ENCODE data around the gene CDK2.
"Not testable (repeated sequence)": the region's sequence is repeated elsewhere in the genome, so short reads cannot be mapped to it uniquely, and the experiment has no call there.

CDK2 gene

DNA sequence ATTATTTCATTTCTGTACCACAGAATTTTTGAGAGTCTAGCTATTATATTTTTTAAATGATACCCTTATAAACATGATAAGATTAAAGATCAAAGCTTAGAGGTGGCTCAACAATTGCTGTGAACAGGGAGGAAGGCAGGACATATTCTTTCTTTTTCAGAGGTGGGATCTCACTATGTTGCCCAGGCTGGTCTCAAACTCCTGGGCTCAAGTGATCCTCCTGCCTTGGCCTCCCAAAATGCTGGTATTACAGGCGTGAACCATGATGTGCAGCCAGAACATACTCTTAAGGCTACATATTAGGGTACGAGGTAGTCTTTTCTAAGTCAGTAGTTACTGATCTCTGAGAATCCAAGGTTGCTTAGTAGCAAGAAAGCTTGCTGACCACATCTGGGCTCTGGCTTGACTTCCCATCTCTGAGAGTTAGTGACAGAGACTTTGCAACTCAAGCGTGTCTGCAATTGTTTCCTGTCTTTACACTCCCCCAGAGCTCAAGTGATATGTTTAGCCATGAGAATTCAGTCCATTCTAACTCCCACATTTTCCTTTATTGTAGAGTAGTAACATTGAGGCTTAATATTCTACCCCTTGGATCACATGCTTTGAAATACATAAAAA, 15.8 kb downstream of the CDK2 start:
- no peak for DNase-seq

DNA sequence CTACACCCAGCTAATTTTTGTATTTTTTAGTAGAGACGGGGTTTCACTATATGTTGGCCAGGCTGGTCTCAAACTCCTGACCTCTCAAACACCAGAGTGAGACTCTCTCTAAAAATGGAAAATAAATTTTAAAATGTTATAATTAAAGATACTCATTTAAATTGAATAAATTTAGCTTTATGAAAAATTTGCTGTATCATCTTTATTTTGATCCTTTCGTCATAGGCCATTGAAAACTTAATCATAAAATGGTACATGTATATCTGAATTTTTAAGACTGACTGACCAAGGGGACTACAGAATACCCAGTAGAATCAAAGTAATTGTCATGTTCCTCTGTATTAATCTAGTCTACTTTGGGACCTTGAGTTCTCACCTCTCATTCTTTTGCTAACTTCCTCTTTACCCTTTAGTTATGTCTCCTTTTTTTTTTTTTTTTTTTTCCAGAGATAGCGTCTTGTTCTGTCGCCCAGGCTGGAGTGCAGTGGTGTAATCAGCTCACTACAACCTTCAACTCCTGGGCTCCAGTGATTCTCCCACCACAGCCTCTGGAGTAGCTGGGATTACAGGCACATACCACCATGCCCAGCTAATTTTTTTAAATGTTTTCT, 16.7 kb downstream of the CDK2 start:
- DNase-seq, result no peak

DNA sequence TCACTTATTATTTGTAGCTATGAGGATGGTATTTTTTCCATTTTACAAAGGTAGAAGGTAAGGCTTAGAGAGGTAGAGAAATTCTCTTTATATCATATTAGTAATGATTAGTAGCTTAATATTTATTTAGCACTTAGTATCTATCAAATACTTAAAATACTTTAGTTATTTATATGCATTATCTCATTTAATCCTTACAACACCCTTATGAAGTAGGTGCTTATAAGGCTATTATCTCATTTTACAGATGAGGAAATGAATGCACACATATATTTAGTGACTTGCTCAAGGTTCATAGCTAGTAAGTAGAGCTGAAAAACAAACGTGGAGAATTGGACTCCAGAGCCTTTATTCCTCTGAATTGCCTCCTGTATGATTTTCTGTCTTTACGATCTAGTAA, 18.2 kb downstream of the CDK2 start:
- DNase-seq, result no peak

DNA sequence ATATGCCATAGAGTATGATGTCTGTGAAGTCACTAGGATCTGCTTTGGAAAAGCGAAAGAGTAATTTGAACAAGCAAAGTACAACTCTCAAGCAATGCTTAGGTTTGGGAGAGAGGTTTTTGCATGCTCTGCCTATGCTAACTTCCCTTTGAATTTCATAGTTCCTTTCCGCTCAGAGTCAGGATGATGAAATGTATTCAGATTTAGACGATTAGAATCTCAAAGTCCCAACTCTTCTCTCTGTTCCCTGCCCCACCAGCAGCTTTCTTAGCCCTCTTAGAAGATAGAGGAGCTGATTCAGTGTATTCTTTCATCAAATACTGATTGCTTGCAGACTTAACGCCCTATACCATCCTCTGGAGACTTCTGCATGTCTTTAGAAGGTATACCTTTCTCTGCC, 18.7 kb downstream of the CDK2 start:
- no peak for DNase-seq

DNA sequence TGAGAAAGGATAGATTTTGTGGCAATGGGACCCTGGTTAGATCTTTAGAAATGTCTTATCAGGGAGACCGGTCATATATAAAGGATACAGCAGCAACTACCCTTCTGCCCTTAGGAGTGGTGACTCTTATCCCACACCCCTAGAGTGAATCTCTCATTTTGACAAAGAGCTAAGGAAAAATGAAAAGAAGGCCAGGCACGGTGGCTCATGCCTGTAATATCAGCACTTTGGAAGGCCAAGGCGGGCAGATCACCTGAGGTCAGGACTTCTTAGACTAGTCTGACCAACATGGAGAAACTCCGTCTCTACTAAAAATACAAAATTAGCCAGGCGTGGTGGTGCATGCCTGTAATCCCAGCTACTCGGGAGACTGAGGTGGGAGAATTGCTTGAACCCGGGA, 19.3 kb downstream of the CDK2 start:
- not testable (repeated sequence) for DNase-seq

DNA sequence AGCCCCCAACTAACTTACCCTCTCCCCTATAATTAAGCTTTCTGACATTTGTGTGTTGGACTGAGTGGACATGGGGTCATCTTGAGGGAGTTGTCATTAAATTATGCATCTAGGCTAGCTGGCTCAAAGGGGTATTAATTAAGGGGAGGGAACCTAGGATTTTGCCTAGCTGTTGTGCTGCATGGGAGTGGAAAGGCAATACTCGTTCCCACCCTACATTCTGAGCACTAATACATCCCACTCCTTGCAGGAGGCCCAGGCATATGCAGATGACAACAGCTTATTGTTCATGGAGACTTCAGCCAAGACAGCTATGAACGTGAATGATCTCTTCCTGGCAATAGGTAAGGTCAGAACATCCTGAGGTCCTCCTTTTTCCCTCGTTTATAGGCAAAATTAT, 24.5 kb downstream of the CDK2 start:
- no peak for DNase-seq

DNA sequence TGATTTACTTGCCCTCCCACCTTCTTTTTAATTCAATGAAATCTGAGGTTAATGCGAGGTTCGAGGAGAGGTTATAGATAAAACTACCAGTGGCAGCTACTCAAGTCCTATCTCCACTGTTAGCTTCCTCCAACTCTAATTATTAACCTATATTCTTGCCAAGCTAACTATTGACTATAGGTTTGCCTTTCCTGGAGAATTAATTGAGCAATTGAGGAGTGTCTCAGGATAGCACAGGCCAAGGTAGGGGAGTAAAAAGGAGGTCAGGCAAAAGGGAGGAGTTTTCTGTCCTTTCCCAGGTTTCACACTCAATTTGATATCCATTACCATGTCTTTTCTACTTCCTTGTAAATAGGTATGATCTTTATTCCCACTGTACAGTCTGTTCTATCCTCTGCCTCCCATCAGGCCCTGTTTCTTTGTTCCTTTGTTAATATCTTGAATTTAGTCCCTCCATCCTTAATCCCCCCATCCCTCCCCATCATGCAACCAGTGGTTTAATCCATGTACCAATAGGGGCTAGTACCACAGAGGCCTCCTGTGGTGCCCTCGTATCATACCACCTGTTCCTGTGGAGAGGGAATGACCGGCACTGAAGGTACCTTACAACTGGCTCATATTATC, 26.7 kb downstream of the CDK2 start:
- no peak for DNase-seq

DNA sequence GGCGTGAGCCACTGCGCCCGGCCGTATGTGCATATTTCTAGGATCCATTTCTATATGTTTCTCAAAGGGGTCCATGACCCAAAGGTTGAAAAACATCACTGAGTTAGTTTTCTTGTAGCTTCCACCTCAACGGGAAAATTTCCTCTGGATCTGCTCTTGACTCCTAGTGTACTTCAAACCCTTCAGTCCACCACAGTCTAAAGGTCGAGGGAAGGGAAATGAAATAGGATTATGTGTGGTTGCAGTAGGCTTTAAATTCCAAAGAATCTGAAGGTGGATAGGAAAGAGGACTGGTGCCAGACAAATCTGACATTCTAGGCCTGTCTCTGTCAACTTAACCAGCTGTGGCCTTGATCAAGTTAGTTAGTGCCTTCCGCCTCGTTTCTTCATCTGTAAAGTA, 28.7 kb downstream of the CDK2 start:
- DNase-seq, result no peak

DNA sequence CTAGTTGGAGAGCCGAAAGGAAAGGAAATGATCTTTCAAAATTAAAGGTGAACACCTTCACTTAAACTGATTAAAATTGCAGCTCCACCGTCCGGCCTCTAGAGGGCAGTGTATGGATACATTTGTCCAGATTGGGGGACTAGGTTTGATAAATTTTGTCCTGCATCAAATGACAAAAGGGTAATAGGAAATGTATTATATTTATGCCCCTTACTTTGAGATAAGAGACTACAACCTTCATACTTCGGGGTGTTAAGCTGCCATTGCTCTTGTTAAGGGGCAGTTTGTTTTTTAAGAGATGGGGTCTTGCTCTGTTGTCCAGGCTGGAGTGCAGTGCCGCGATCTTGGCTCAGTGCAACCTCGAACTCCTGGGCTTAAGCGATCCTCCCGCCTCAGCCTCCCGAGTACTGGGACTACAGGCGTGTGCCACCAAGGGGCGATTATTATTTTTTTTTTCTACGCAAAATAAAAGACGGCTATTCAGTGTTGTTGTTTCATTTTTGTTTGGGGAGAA, 29.6 kb downstream of the CDK2 start:
- DNase-seq, result peak; percentile 70

DNA sequence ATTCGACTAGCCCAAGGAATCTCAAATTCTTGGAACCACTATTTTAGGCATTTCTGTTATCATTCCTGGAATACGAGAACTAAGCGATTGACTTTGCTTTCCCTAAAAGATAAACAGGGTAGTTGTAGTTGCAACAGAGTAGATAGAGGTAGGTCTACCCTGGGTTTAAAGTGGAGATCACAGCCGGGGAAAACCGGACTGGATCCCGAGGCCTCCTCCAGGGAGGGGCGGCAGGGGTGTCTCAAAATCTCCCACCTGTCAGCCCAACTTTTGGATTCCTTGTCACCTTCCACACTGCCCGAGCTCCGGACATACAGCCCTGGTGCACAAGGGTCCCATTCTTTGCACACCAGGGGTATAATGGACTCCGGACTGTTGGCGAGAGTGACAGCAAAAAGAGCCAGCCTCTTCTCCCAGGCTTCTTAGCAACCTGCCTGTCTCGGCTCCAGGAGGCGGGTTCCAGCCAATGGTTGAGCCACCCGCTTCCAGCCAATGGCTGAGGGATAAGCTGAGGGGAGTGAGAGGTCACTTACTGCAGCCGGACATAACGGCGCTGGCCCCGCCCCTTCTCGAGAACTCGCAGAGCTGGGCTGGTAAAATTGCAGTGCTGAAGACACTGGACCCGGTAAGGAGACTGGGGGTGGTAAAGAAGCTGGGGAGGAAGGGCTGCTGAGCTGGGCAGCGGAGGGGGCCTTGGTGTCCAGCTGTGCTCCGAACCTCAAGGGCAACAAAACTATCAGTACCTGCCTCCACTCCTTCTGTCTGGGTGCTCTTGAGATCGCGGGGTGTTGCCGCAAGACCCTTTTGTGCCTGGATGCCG, 30.3 kb downstream of the CDK2 start, which contains the start of gene SUOX:
SUOX (plus strand) TSS at position 562 of the 820 bp plus-strand sequence. CDS start 4,946 bp downstream, outside the sequence.
- DNase-seq, result peak; percentile 64

DNA sequence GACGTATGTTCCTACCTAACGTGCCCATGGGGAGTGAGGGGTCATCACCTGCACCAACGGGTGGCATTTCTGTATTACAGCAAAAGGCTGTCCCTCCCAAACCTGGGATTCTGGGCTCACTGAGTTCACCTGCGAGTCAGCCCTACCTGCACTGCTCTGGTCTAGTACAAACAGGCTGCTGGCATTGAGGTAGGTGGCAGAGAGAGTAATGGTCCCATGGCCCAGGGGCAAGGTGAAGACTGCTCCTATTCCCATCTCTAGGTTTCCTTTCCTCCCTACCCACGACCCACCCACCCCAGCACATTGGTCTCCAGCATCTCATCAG, 30.9 kb downstream of the CDK2 start:
- DNase-seq, result no peak

DNA sequence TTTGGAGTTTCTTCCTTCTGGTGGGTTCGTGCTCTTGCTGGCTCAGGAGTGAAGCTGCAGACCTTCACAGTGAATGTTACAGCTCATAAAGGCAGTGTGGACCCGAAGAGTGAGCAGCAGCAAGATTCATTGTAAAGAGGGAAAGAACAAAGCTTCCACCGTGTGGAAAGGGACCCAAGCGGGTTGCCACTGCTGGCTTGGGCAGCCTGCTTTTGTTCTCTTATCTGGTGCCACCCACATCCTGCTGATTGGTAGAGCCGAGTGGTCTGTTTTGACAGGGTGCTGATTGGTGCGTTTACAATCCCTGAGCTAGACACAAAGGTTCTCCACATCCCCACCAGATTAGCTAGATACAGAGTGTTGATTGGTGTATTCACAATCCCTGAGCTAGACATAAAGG, 32.9 kb downstream of the CDK2 start:
- not testable (repeated sequence) for DNase-seq

DNA sequence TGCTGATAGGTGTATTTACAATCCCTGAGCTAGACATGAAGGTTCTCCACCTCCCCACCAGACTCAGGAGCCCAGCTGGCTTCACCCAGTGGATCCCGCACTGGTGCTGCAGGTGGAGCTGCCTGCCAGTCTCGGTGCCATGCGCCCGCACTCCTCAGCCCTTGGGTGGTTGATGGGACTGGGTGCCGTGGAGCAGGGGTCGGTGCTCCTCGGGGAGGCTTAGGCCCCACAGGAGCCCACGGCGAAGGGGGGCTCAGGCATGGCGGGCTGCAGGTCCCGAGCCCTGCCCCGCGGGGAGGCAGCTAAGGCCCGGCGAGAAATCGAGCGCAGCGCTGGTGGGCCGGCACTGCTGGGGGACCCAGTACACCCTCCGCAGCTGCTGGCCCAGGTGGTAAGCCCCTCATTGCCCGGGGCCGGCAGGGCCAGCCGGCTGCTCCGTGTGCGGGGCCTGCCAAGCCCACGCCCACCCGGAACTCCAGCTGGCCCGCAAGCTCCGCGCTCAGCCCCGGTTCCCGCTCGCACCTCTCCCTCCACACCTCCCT, 33.4 kb downstream of the CDK2 start:
- DNase-seq, result not testable (repeated sequence)

DNA sequence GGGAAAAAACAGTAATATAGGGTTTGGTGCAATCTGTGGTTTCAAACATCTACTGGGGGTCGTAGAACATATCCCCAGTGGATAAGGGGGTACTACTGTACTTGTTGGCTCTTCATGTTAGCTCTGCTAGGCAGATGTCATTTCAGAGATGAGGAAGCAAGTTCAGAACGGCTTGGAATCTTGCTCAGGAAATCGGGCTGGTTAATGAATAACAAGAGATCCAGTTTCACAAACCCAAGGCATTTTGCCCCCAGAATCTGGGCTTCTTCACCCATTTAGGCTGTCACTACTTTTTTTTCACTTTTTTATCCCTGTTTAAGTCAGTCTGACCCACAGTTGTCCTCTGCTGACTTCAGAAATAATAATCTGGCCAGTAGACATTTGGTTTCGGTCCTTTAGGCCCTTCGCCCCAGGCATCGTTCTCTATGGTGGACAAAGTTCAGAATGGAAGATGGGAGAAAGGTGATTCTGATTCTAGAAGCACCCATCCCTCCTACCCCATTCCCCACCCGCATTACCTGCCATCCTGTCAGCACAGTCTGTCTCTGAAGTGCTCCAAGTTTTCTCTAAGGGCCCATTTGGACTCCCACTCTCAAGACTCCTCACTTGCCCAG, 35.0 kb downstream of the CDK2 start:
- DNase-seq, result no peak

DNA sequence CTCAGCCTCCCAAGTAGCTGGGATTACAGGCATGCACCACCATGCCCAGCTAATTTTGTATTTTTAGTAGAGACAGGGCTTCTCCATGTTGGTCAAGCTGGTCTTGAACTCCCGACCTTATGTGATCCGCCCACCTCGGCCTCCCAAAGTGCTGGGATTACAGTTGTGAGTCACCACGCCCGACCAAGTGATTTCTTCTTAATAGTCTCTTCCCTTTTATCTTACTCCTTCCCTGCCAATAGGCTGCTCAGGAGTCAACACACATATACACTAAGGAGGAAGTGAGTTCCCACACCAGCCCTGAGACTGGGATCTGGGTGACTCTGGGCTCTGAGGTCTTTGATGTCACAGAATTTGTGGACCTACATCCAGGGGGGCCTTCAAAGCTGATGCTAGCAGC, 36.7 kb downstream of the CDK2 start:
- not testable (repeated sequence) for DNase-seq

DNA sequence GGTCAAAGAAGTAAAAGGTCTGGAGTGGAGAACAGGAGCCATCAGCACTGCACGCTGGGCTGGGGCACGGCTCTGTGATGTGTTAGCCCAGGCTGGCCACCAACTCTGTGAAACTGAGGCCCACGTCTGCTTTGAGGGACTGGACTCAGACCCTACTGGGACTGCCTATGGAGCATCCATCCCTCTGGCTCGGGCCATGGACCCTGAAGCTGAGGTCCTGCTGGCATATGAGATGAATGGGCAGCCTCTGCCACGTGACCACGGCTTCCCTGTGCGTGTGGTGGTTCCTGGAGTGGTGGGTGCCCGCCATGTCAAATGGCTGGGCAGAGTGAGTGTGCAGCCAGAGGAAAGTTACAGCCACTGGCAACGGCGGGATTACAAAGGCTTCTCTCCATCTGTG, 37.6 kb downstream of the CDK2 start:
- no peak for DNase-seq

DNA sequence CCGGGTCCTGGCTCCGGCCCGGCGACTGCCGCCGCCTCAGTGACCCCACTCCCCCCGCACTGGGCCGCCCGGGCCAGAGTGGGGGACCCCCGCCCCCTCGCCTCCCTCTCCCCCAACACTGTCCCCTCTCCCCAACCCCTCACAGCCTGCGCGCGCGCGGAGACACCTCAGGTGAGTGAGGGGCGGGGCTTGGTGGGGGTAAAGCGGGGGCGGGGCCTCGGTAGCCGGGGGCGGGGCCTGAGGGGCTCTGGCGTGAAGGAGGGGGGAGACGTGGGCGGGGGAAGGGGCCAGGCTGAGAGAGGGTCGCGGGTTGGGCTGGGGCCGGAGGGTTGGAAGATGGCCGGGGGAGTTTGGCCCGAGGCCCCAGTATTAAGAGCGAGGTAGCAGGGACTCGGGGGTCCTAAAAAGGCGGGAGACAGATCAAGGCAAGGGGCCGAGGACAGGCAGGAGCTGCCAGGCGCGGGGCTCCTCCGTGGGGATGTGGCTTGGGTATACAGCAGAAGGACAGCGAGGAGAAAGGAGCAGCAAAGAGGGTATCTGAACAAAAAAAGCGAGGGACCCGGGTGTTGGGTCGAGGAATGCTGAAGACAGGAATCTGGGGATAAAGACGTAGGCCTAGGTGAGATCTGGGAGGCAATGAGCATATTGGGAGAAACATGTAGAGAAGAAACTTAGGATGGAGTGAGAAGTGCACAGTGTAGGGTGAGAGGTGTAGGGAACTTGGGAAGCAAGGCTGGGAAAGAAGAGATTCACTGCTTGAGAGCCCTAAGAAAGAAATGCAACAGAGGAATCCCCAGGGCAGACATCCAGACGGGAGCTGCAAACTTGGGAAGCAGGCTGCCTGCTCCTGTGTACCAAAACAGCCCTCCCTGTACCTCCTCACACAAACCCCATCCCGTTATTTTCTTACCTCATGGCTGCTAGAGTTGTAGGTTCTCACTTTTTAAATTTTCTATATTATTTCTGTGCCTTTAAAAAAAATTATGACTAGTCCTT, 41.2 kb downstream of the CDK2 start:
- peak; percentile 71 for DNase-seq

DNA sequence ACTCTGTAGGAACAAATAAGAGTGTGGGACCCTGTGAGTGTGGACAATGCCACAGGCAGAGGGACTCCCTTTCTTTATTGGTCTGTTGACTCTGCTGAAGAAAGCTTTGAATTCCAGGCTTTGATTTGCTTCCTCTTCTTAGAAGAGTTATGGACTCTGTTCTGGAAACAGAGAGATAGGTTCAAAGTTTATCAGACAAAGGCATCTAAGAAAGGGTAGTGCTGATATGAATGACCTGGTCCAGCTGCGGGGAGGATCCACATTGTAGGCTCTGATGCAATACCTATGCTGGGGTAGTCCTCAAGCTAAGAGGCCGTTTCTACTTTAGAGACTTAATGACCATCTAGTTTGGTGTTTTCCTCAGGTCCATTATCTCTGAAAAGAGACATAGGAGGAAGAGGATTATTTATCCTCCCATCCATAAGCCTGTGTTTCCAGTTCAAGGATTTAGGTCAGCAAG, 43.5 kb downstream of the CDK2 start:
- DNase-seq, result no peak

DNA sequence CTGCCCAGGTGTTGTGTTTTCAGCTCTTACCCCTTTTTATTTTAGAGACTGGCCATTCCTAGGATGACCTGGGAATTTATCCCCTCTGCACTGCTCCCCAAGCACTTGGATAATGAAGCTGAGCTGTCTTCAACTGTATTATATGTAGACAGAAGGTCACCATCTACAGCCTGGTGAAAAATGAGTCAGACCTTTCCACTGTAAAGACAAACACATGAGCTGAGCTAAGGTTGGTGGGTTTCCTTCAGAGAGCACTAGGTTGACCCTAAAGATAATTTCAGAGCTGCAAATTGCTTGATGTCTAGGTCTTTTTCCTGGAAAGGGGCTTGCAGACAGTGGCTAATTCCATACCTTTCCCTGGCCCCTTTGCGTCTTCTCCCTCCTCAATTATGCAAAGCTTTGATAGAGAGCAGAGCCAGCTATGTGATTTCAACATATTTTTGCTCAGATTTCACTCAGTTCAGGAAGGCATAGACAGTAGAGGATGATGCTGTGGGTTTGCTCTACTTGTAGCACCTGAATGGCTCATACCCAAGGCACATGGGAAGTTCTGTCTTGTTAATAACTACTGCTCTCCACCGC, 45.0 kb downstream of the CDK2 start:
- no peak for DNase-seq

DNA sequence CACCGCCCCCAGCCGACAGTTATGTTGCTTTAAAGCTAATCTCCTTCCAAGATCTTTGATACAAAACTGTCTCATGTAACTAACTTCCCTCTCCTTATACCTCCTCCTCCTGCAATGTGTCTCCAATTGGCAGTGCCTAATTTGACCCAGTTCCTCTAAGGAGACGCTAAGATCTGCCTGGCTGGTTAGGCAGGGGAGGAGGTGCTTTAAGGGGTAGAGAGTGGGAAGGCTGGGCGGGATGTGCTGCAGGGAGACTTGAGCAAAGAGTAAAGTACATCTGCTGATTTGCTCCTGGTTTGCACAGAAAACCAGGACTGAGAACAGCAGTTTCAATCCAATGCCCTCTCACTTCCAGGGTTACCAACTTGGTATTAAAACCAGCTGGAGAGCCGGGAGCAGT, 46.9 kb downstream of the CDK2 start:
- DNase-seq, result no peak

DNA sequence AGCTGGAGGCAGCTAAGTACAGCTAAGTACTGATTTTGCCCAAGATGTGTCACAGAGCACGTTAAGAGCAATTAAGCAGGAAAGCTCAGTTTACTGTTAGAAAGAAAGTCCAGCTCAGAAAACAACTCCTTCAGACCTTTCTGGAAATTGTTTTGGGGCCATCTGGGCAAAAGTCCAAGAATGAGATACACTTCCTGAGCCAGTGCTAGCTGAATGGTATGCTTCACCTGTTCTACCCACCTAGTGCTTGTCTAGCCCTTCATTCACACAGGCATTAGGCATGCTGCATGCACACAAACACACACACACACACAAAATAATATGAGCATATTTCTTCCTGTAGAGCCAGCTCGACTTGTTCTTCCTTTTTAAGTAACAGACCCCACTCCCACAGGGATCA, 47.6 kb downstream of the CDK2 start:
- no peak for DNase-seq
